ENCODE measurements around the gene CNNM2.

The CNNM2 gene

GRCh38 chr10:103114876-103115275 is 196.8 kb downstream of the CNNM2 start:
- TF ChIP-seq POLR2AphosphoS5 (IDR thresholded peaks at IDR 0.05; ENCODE audit: low read depth, low read length) = no peak
- no peak for TF ChIP-seq TAF1 (IDR thresholded peaks at IDR 0.05; ENCODE audit: borderline replicate concordance, insufficient read depth, low read length)
- TF ChIP-seq FOXP2 (optimal IDR thresholded peaks at IDR 0.05; ENCODE audit: borderline replicate concordance, extremely low read depth, extremely low read length, insufficient read depth) = no peak
- no peak for TF ChIP-seq SIN3A (IDR thresholded peaks at IDR 0.05; ENCODE audit: borderline replicate concordance, insufficient read depth, low read length)
- no peak for TF ChIP-seq REST (IDR thresholded peaks at IDR 0.05; ENCODE audit: insufficient read depth in 1 of 2, low read depth in 2 of 2, low read length in 2 of 2)

GRCh38 chr10:103117247-103117646 is 199.2 kb downstream of the CNNM2 start:
- TF ChIP-seq FOXP2 (optimal IDR thresholded peaks at IDR 0.05; ENCODE audit: borderline replicate concordance, extremely low read depth, extremely low read length, insufficient read depth) (no peak), POLR2AphosphoS5 (IDR thresholded peaks at IDR 0.05; ENCODE audit: low read depth, low read length) (no peak), REST (IDR thresholded peaks at IDR 0.05; ENCODE audit: insufficient read depth in 1 of 2, low read depth in 2 of 2, low read length in 2 of 2) (no peak), TAF1 (IDR thresholded peaks at IDR 0.05; ENCODE audit: borderline replicate concordance, insufficient read depth, low read length) (no peak), SIN3A (IDR thresholded peaks at IDR 0.05; ENCODE audit: borderline replicate concordance, insufficient read depth, low read length) (no peak)

- TF ChIP-seq FOXP2 (optimal IDR thresholded peaks at IDR 0.05; ENCODE audit: borderline replicate concordance, extremely low read depth, extremely low read length, insufficient read depth) (no peak), SIN3A (IDR thresholded peaks at IDR 0.05; ENCODE audit: borderline replicate concordance, insufficient read depth, low read length) (no peak), REST (IDR thresholded peaks at IDR 0.05; ENCODE audit: insufficient read depth in 1 of 2, low read depth in 2 of 2, low read length in 2 of 2) (no peak), POLR2AphosphoS5 (IDR thresholded peaks at IDR 0.05; ENCODE audit: low read depth, low read length) (no peak), TAF1 (IDR thresholded peaks at IDR 0.05; ENCODE audit: borderline replicate concordance, insufficient read depth, low read length) (no peak)
These were observed 202.5 kb downstream of the CNNM2 start for GRCh38 chr10:103120546-103120945.

GRCh38 chr10:103120977-103121735 is 203.1 kb downstream of the CNNM2 start:
- no peak for TF ChIP-seq TAF1 (IDR thresholded peaks at IDR 0.05; ENCODE audit: borderline replicate concordance, insufficient read depth, low read length)
- TF ChIP-seq SIN3A (IDR thresholded peaks at IDR 0.05; ENCODE audit: borderline replicate concordance, insufficient read depth, low read length) = no peak
- TF ChIP-seq FOXP2 (optimal IDR thresholded peaks at IDR 0.05; ENCODE audit: borderline replicate concordance, extremely low read depth, extremely low read length, insufficient read depth) = no peak
- no peak for TF ChIP-seq REST (IDR thresholded peaks at IDR 0.05; ENCODE audit: insufficient read depth in 1 of 2, low read depth in 2 of 2, low read length in 2 of 2)
- TF ChIP-seq POLR2AphosphoS5 (IDR thresholded peaks at IDR 0.05; ENCODE audit: low read depth, low read length) = no peak

Measured in PFSK-1 (cell line).